Astrocyte (in vitro differentiated cells and primary cell): ENCODE measurements around the gene CXCL14. TPM values are rescaled to one million over a fixed set of nuclear protein-coding genes. Genes with fewer than 3 reads are reported as not detected.

Source experiments
- DNase-seq: peaks from one replicate; pipeline ENCODE4 v3.0.0-alpha.2; 2010; ENCODE audit warnings: low read depth
- FAIRE-seq: peaks from 2 replicates; lab custom pipeline; 2011; peaks lifted over from hg19 to GRCh38; lab: Jason Lieb, UNC
- H2AFZ ChIP-seq: 2 replicates; pipeline ENCODE4 v1.6.0; 2012; ENCODE audit warnings: low read depth, low read length, inconsistent platforms
- H3K27ac ChIP-seq: 2 replicates; pipeline ENCODE4 v1.5.1; 2011; ENCODE audit warnings: low read depth, low read length, inconsistent platforms
- H3K27me3 ChIP-seq: 2 replicates; pipeline ENCODE4 v1.6.0; 2011; ENCODE audit warnings: low read length, inconsistent platforms; ENCODE audit not compliant: insufficient read depth
- H3K36me3 ChIP-seq: 2 replicates; pipeline ENCODE4 v1.5.1; 2011; ENCODE audit warnings: low read length, inconsistent platforms; ENCODE audit not compliant: insufficient read depth
- H3K4me1 ChIP-seq: 2 replicates; pipeline ENCODE4 v1.5.1; 2011; ENCODE audit warnings: low read length, inconsistent platforms; ENCODE audit not compliant: insufficient read depth
- H3K4me2 ChIP-seq: 2 replicates; pipeline ENCODE4 v1.6.0; 2012; ENCODE audit warnings: low read length, inconsistent platforms
- H3K4me3 ChIP-seq: 2 replicates; pipeline ENCODE4 v1.5.1; 2011; ENCODE audit warnings: low read depth, mild to moderate bottlenecking, low read length, inconsistent platforms; ENCODE audit not compliant: insufficient read depth
- H3K79me2 ChIP-seq: 2 replicates; pipeline ENCODE4 v1.6.0; 2012; ENCODE audit warnings: mild to moderate bottlenecking, low read length, inconsistent platforms; ENCODE audit not compliant: insufficient read depth
- H3K9ac ChIP-seq: 2 replicates; pipeline ENCODE4 v1.6.0; 2012; ENCODE audit warnings: mild to moderate bottlenecking, low read length, inconsistent platforms
- H3K9me3 ChIP-seq: 2 replicates; pipeline ENCODE4 v1.5.1; 2012; ENCODE audit warnings: low read depth, mild to moderate bottlenecking, low read length, inconsistent platforms; ENCODE audit not compliant: insufficient read depth
- H4K20me1 ChIP-seq: 2 replicates; pipeline ENCODE4 v1.6.0; 2012; ENCODE audit warnings: low read length, inconsistent platforms; ENCODE audit not compliant: insufficient read depth
- H3K27ac Mint-ChIP-seq: one replicate; pipeline ENCODE4 v1.8.0; 2021; ENCODE audit warnings: mild to moderate bottlenecking, mixed read lengths; ENCODE audit not compliant: unreplicated experiment
- H3K27me3 Mint-ChIP-seq: one replicate; pipeline ENCODE4 v1.8.0; 2021; ENCODE audit warnings: low read depth, mixed read lengths; ENCODE audit not compliant: unreplicated experiment
- H3K36me3 Mint-ChIP-seq: one replicate; pipeline ENCODE4 v1.8.0; 2021; ENCODE audit warnings: low read depth, mixed read lengths; ENCODE audit not compliant: unreplicated experiment
- H3K4me1 Mint-ChIP-seq: one replicate; pipeline ENCODE4 v1.8.0; 2021; ENCODE audit warnings: low read depth, mixed read lengths; ENCODE audit not compliant: unreplicated experiment
- H3K4me3 Mint-ChIP-seq: one replicate; pipeline ENCODE4 v1.8.0; 2021; ENCODE audit warnings: mild to moderate bottlenecking, moderate library complexity, mixed read lengths; ENCODE audit not compliant: unreplicated experiment
- H3K9me3 Mint-ChIP-seq: one replicate; pipeline ENCODE4 v1.8.0; 2021; ENCODE audit warnings: mild to moderate bottlenecking, mixed read lengths; ENCODE audit not compliant: unreplicated experiment
- EZH2 ChIP-seq: IDR thresholded peaks from 2 replicates; pipeline ENCODE4 v1.6.1; 2012; ENCODE audit warnings: mild to moderate bottlenecking, low read length, inconsistent platforms; ENCODE audit not compliant: insufficient read depth
- total RNA-seq: library from RNA; stranded (reverse); gene quantifications from 2 replicates; pipeline ENCODE4 v1.2.1, GENCODE V29; 2021
- TF ChIP-seq, protein P1 (sequence below): IDR thresholded peaks from 2 replicates; pipeline ENCODE4 v1.5.1; 2011; ENCODE audit warnings: low read depth, mild to moderate bottlenecking, inconsistent platforms, low read length, moderate library complexity; ENCODE audit not compliant: insufficient read depth

CXCL14 gene
- total RNA-seq, 1 donor from 2014 or later: 1.0 TPM

DNA sequence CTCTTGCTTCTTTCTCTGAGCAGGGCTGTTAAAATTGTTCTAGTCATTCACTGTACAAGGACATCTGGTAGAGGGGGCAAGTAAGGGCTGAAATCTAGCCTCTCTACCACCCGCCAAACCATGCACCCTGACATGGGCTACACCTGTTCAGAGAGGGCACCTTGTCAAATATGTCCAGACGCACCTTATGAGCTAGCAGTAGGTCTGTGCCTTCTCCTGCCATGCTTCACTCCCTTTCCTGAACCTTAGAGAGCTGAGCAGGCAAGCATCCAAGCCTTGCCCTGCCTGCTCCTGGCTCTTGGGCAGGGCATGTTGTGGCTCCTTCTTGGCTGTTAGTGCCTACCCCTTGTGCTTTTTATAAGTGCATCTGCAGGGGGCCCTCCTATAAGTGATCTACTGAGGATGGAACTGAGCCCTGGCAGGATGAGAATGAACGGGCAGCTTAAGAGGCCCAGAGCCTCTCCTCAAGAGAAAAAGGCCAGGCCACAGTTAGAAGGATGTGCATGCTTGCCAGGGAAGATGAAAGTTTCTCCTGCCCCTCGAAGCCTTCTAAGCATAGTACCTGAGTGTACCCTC, 39.3 kb downstream of the CXCL14 start:
- no peak for DNase-seq
- no peak overlapping the region for H3K4me3 ChIP-seq

DNA sequence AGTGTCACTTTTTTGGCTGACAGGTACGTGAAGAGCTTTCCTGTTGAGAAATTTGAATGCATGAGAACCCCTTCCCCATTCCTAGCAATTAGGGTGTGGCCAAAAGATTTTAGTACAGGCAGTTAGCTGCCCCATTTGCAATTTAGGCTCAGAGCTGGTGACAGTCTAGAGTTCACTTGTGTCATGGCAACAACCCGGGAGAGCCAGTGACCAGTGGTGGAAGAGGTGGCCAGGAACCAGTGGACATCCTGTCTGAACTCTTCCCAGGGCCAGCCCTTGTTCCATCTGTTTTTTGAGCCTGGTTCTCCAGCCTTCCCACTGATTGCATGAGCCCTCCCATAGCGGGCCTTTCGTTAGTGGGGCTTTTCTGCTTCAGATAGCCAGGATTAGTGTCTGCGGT, 40.5 kb downstream of the CXCL14 start:
- H2AFZ ChIP-seq: no peak overlapping the region
- no peak for DNase-seq
- no peaks in the 10 kb centered on the region for H3K79me2 ChIP-seq
- peaks cover 1% of the 10 kb centered on the region for H3K4me1 Mint-ChIP-seq
- H4K20me1 ChIP-seq: no peaks in the 10 kb centered on the region
- no peak overlapping the region for H3K27ac ChIP-seq
- H3K9me3 Mint-ChIP-seq: peaks cover 19% of the 10 kb centered on the region
- no peak overlapping the region for H3K4me2 ChIP-seq
- peaks cover 86% of the 10 kb centered on the region for H3K27me3 Mint-ChIP-seq
- H3K4me3 Mint-ChIP-seq: no peak overlapping the region
- H3K9ac ChIP-seq: no peak overlapping the region
- TF ChIP-seq, protein P1, sequence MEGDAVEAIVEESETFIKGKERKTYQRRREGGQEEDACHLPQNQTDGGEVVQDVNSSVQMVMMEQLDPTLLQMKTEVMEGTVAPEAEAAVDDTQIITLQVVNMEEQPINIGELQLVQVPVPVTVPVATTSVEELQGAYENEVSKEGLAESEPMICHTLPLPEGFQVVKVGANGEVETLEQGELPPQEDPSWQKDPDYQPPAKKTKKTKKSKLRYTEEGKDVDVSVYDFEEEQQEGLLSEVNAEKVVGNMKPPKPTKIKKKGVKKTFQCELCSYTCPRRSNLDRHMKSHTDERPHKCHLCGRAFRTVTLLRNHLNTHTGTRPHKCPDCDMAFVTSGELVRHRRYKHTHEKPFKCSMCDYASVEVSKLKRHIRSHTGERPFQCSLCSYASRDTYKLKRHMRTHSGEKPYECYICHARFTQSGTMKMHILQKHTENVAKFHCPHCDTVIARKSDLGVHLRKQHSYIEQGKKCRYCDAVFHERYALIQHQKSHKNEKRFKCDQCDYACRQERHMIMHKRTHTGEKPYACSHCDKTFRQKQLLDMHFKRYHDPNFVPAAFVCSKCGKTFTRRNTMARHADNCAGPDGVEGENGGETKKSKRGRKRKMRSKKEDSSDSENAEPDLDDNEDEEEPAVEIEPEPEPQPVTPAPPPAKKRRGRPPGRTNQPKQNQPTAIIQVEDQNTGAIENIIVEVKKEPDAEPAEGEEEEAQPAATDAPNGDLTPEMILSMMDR: no peak
- no peak for TF ChIP-seq EZH2
- no peaks in the 10 kb centered on the region for H3K36me3 ChIP-seq
- H3K4me3 ChIP-seq: no peak overlapping the region
- H3K36me3 Mint-ChIP-seq: peaks cover 3% of the 10 kb centered on the region
- peaks cover 94% of the 10 kb centered on the region for H3K27me3 ChIP-seq
- no peak for FAIRE-seq
- H3K27ac Mint-ChIP-seq: no peak overlapping the region
- H3K4me1 ChIP-seq: peaks cover under 1% of the 10 kb centered on the region
- peaks cover 3% of the 10 kb centered on the region for H3K9me3 ChIP-seq

More for the DNA sequence above, 39.3 kb downstream of the CXCL14 start:
- Mint-ChIP-seq H3K27ac (no peak overlapping the region), H3K27me3 (peaks cover 80% of the 10 kb centered on the region), H3K4me3 (no peak overlapping the region), H3K36me3 (peaks cover 3% of the 10 kb centered on the region), H3K9me3 (peaks cover 17% of the 10 kb centered on the region), H3K4me1 (peaks cover 1% of the 10 kb centered on the region)
- H3K79me2 ChIP-seq: no peaks in the 10 kb centered on the region
- no peak for FAIRE-seq
- H3K27me3 ChIP-seq: peaks cover 94% of the 10 kb centered on the region
- H3K4me1 ChIP-seq: peaks cover 9% of the 10 kb centered on the region
- H3K27ac ChIP-seq: no peak overlapping the region
- H3K9ac ChIP-seq: no peak overlapping the region
- H3K4me2 ChIP-seq: no peak overlapping the region
- H4K20me1 ChIP-seq: no peaks in the 10 kb centered on the region
- no peaks in the 10 kb centered on the region for H3K36me3 ChIP-seq
- peaks cover 3% of the 10 kb centered on the region for H3K9me3 ChIP-seq
- TF ChIP-seq, protein P1: no peak
- TF ChIP-seq EZH2: no peak
- no peak overlapping the region for H2AFZ ChIP-seq

DNA sequence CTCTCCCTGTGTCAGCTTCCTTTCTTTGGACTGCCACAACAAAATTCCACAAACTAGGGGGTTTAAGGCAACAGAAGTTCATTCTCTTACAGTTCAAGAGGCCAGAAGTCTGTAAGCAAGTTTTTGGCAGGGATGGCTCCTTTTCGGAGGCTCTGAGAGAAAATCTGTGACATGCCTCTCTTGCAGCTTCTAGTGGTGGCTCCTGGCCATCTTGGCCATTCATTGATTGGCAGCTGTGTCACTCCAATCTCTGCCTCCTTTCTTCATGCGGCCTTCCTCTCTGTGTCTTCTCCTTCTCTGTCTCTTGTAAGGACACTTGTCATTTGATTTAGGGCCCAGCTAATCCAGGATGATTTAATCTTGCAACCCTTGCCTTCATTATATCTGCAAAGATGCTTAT, 41.0 kb downstream of the CXCL14 start:
- H3K4me3 Mint-ChIP-seq: no peak overlapping the region
- no peak overlapping the region for H3K27ac Mint-ChIP-seq
- Histone ChIP-seq H3K27me3 (peaks cover 93% of the 10 kb centered on the region), H3K36me3 (no peaks in the 10 kb centered on the region), H3K4me1 (no peaks in the 10 kb centered on the region), H2AFZ (no peak overlapping the region), H3K79me2 (no peaks in the 10 kb centered on the region), H4K20me1 (no peaks in the 10 kb centered on the region), H3K4me3 (no peak overlapping the region), H3K9me3 (peaks cover 3% of the 10 kb centered on the region), H3K4me2 (no peak overlapping the region), H3K27ac (no peak overlapping the region), H3K9ac (no peak overlapping the region)
- peaks cover 3% of the 10 kb centered on the region for H3K36me3 Mint-ChIP-seq
- DNase-seq (no peak), FAIRE-seq (no peak)
- H3K9me3 Mint-ChIP-seq: peaks cover 19% of the 10 kb centered on the region
- H3K4me1 Mint-ChIP-seq: no peaks in the 10 kb centered on the region
- no peak for TF ChIP-seq EZH2
- H3K27me3 Mint-ChIP-seq: peaks cover 86% of the 10 kb centered on the region
